Measurements from ENCODE around the gene TOLLIP. TPM values are rescaled to one million over a fixed set of nuclear protein-coding genes. Genes with fewer than 3 reads are reported as not detected.
"Not testable (repeated sequence)": the region's sequence is repeated elsewhere in the genome, so short reads cannot be mapped to it uniquely, and the experiment has no call there.

TOLLIP gene
- total RNA-seq, 6 donors from 2014 or later: 39.5 to 97.4 (median 53.4) TPM

- TF ChIP-seq EP300 (IDR thresholded peaks at IDR 0.05) (no peak), POLR2A (IDR thresholded peaks at IDR 0.05) (no peak), POLR2AphosphoS5 (IDR thresholded peaks at IDR 0.05) (no peak)
- TF ChIP-seq, protein P1, sequence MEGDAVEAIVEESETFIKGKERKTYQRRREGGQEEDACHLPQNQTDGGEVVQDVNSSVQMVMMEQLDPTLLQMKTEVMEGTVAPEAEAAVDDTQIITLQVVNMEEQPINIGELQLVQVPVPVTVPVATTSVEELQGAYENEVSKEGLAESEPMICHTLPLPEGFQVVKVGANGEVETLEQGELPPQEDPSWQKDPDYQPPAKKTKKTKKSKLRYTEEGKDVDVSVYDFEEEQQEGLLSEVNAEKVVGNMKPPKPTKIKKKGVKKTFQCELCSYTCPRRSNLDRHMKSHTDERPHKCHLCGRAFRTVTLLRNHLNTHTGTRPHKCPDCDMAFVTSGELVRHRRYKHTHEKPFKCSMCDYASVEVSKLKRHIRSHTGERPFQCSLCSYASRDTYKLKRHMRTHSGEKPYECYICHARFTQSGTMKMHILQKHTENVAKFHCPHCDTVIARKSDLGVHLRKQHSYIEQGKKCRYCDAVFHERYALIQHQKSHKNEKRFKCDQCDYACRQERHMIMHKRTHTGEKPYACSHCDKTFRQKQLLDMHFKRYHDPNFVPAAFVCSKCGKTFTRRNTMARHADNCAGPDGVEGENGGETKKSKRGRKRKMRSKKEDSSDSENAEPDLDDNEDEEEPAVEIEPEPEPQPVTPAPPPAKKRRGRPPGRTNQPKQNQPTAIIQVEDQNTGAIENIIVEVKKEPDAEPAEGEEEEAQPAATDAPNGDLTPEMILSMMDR (IDR thresholded peaks at IDR 0.05): no peak
- 90 to 98% methylated on average over 11 to 19 of the region's 22 CpGs for WGBS, 2 donors
Measured at GRCh38 chr11:1254086-1254648, 55.3 kb downstream of the TOLLIP start.

DNA sequence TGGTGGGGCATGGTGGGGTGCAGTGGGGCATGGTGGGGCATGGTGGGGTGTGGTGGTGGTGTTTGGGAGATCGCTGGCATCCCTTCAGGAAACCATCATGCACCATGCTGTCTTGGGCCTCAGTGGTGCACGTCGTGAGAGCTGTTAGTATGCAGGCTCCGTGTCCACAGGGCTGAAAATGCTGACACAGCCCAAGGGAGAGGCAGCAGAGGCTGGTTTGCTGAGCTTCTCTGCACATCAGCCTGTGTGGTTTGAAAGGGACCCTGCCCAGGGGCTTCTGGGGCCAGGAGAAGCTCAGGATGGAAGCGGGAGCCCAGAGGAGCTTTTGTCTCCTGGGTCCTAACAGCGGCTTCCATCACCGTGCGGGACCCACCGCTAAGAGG, 56.3 kb downstream of the TOLLIP start:
- ATAC-seq (ENCODE audit: low FRiP score in 2 of 2) (no peak), DNase-seq (no peak)
- TF ChIP-seq POLR2A (IDR thresholded peaks at IDR 0.05) (no peak), EP300 (IDR thresholded peaks at IDR 0.05) (no peak), POLR2AphosphoS5 (IDR thresholded peaks at IDR 0.05) (no peak)
- TF ChIP-seq, protein P1 (IDR thresholded peaks at IDR 0.05): no peak
- 87 to 94% methylated on average over 8 to 9 of the region's 9 CpGs for WGBS, 2 donors
- Histone ChIP-seq H3K4me1 (no peaks in the 10 kb centered on the region), H3K27ac (no peak overlapping the region), H3K4me3 (no peak overlapping the region), H3K36me3 (no peaks in the 10 kb centered on the region), H3K27me3 (no peaks in the 10 kb centered on the region), H3K9me3 (no peaks in the 10 kb centered on the region)

More at GRCh38 chr11:1254086-1254648, 55.3 kb downstream of the TOLLIP start:
- H3K27ac ChIP-seq: no peak overlapping the region
- H3K4me1 ChIP-seq: no peaks in the 10 kb centered on the region
- ATAC-seq (ENCODE audit: low FRiP score in 2 of 2) (no peak), DNase-seq (peak in 1 of 2 donors; percentile 63)
- no peaks in the 10 kb centered on the region for H3K27me3 ChIP-seq
- no peaks in the 10 kb centered on the region for H3K9me3 ChIP-seq
- no peak overlapping the region for H3K4me3 ChIP-seq
- no peaks in the 10 kb centered on the region for H3K36me3 ChIP-seq

DNA sequence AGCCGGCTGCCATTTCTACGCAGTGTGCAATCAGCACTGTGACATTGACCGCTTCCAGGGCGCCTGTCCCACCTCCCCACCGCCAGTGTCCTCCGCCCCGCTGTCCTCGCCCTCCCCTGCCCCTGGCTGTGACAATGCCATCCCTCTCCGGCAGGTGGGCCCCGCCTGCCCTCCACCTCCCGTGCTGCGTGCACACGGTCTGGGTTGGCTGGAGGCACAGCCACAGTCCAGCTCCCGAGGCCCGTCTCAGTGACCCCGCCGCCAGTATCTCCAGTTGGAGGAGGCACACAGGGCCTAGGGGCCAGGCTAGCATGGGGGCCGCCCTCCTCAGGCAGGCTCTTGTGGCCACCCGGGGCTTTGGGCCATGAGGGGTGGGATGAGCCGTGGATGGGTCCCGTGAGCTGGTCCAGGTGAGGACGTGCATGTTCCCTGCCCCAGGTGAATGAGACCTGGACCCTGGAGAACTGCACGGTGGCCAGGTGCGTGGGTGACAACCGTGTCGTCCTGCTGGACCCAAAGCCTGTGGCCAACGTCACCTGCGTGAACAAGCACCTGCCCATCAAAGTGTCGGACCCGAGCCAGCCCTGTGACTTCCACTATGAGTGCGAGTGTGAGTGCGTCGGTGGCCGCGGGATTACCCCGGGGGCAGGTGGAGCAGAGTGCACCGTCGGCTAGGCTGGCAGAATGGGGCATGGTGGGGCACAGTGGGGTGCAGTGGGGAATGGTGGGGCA, 56.9 kb downstream of the TOLLIP start:
- no peak overlapping the region for H3K4me3 ChIP-seq
- no peaks in the 10 kb centered on the region for H3K27me3 ChIP-seq
- ATAC-seq (ENCODE audit: low FRiP score in 2 of 2) (no peak), DNase-seq (peak in 1 of 2 donors; percentile 73)
- 94 to 96% methylated on average over 28 to 38 of the region's 38 CpGs for WGBS, 2 donors
- no peaks in the 10 kb centered on the region for H3K36me3 ChIP-seq
- H3K9me3 ChIP-seq: no peaks in the 10 kb centered on the region
- H3K4me1 ChIP-seq: no peaks in the 10 kb centered on the region
- H3K27ac ChIP-seq: no peak overlapping the region
- TF ChIP-seq POLR2AphosphoS5 (IDR thresholded peaks at IDR 0.05) (no peak), EP300 (IDR thresholded peaks at IDR 0.05) (no peak), POLR2A (IDR thresholded peaks at IDR 0.05) (no peak)
- TF ChIP-seq, protein P1 (IDR thresholded peaks at IDR 0.05): no peak

GRCh38 chr11:1251236-1251770, 58.1 kb downstream of the TOLLIP start:
- no peaks in the 10 kb centered on the region for H3K4me1 ChIP-seq
- no peaks in the 10 kb centered on the region for H3K36me3 ChIP-seq
- H3K27me3 ChIP-seq: no peaks in the 10 kb centered on the region
- peak in 1 of 2 donors; percentile 41 for ATAC-seq (ENCODE audit: low FRiP score in 2 of 2)
- H3K4me3 ChIP-seq: no peak overlapping the region
- no peak overlapping the region for H3K27ac ChIP-seq
- H3K9me3 ChIP-seq: no peaks in the 10 kb centered on the region
- peak in 1 of 2 donors; percentile 48 for DNase-seq
- TF ChIP-seq EP300 (IDR thresholded peaks at IDR 0.05): no peak
- TF ChIP-seq POLR2AphosphoS5 (IDR thresholded peaks at IDR 0.05): no peak
- TF ChIP-seq, protein P1 (IDR thresholded peaks at IDR 0.05): no peak
- TF ChIP-seq POLR2A (IDR thresholded peaks at IDR 0.05): no peak
- 95 to 97% methylated on average over 16 of the region's 16 CpGs for WGBS, 2 donors

GRCh38 chr11:1250411-1250810, 59.0 kb downstream of the TOLLIP start:
- 87 to 100% methylated on average over 2 to 4 of the region's 12 CpGs for WGBS, 2 donors
- DNase-seq: peak in 1 of 2 donors; percentile 59

DNA sequence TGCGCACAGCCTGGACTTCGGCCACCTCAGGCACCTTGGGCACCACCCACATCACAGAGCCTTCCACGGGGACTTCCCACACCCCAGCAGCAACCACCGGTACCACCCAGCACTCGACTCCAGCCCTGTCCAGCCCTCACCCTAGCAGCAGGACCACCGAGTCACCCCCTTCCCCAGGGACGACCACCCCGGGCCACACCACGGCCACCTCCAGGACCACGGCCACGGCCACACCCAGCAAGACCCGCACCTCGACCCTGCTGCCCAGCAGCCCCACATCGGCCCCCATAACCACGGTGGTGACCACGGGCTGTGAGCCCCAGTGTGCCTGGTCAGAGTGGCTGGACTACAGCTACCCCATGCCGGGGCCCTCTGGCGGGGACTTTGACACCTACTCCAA, 60.5 kb downstream of the TOLLIP start:
- not testable (repeated sequence) for ATAC-seq (ENCODE audit: low FRiP score in 2 of 2); H3K27me3 ChIP-seq; H3K36me3 ChIP-seq; H3K4me3 ChIP-seq; H3K9me3 ChIP-seq; DNase-seq; H3K27ac ChIP-seq; H3K4me1 ChIP-seq
- WGBS, 2 donors: 100% methylated on average over 3 of the region's 18 CpGs; no CpG with 5 or more reads in 1 of the 2 donors

More at GRCh38 chr11:1250411-1250810, 59.0 kb downstream of the TOLLIP start:
- not testable (repeated sequence) for H3K27ac ChIP-seq; H3K27me3 ChIP-seq; H3K9me3 ChIP-seq; H3K4me1 ChIP-seq; H3K36me3 ChIP-seq; ATAC-seq (ENCODE audit: low FRiP score in 2 of 2); H3K4me3 ChIP-seq

- DNase-seq: peak in 1 of 2 donors; percentile 66
- not testable (repeated sequence) for H3K4me1 ChIP-seq; H3K27ac ChIP-seq; H3K27me3 ChIP-seq; H3K36me3 ChIP-seq; H3K4me3 ChIP-seq; H3K9me3 ChIP-seq; ATAC-seq (ENCODE audit: low FRiP score in 2 of 2)
- 93 to 95% methylated on average over 12 of the region's 14 CpGs for WGBS, 2 donors
Measured at GRCh38 chr11:1247026-1247425, 62.4 kb downstream of the TOLLIP start.

GRCh38 chr11:1246301-1246700, 63.1 kb downstream of the TOLLIP start:
- H3K27ac ChIP-seq; H3K27me3 ChIP-seq; H3K36me3 ChIP-seq; ATAC-seq (ENCODE audit: low FRiP score in 2 of 2); H3K9me3 ChIP-seq; H3K4me1 ChIP-seq; H3K4me3 ChIP-seq: not testable (repeated sequence)
- DNase-seq: peak in 1 of 2 donors; percentile 50
- WGBS, 2 donors: 92 to 95% methylated on average over 14 of the region's 14 CpGs
